RCC 7860 (cell line): ENCODE results near the gene SLC26A11.

Experiments used
- DNase-seq: peaks from one replicate; pipeline ENCODE4 v3.0.0-alpha.2; 2015; ENCODE audit warnings: low spot score
- FAIRE-seq: peaks from 2 replicates; lab custom pipeline; 2012; peaks lifted over from hg19 to GRCh38; lab: Jason Lieb, UNC

Gene SLC26A11

DNA sequence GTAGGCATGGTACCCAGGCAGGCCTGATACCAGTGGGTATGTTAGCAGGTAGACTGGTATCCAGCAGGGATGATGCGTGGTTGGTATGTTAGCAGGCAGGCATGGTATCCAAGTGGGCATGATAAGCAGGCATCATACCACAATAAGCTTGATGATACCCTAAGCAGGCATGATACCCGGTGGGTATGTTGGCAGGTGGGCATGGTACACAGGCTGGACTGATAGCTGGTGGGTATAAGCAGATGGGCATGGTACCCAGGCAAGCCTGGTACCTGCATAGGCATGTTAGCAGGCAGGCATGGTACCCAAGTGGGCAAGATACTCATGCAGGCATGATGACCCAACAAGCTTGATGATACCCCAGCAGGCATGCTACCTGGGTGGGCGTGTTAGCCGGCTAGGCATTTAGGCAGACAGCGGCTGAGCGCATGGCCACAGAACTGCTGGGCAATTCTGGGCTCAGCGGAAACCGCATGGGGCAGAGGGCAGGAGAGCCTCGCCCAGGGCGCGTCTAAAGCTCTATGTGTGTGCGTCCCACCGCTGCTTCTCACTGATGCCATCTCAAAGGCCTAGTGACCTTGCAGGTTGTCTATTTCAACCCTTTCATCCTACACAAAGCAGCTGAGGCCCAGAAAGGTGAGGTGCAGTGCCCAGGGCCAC is 2.4 kb upstream of the SLC26A11 start:
- DNase-seq (no peak), FAIRE-seq (no peak)

DNA sequence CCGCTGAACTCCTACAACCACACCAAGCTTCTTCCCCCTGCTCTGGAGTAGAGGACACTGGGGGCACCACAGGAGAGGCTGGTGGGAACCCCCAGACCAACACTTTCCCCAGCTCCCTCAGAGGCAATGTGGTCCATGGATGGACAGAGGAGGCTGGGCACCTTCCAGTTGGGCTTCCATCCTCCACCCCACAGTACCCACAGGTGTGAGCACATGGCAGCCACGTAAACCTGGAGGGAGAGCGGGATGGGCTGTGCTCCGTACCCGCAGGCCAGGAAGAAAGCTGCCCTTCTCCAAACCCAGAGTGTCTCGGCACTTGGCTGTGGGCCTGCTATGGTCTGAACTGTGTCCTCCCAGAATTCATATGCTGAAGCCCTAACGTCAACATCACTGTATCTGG is 1.8 kb upstream of the SLC26A11 start:
- DNase-seq (no peak), FAIRE-seq (no peak)

DNA sequence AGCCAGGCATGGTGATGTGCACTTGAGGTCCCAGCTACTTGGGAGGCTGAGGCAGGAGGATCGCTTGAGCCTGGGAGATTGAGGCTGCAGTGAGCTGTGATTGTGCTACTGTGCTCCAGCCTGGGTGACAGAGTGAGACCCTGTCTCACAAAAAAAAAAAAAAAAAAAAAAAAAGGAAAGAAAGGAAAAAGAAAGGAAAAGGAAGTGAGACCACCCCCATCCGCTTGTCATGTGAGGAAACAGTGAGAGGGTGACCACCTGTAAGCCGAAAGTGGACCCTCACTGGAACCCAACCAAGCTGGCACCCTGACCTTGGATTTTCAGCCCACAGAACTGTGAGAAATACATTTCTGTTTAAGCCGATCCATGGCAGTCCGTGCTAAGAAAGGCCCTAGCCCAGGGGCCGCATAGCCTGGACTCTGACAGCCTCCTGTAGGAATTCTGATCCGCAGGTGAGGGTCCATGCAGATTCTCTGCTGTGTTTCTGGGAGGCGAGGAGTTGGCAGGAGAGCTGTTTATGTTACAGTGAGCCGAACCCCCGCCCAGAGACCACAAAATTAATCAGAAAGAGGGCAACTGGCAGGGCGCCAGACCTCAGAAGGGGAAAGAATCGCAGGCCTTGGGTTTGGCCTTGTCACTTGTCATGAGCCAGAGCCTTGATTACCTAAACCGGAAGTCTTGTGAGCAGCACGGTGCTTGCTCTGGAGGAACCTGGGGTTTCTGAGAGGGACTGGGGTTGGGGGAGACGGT is 1.0 kb upstream of the SLC26A11 start:
- FAIRE-seq: peak; percentile 86
- DNase-seq: peak; percentile 88

DNA sequence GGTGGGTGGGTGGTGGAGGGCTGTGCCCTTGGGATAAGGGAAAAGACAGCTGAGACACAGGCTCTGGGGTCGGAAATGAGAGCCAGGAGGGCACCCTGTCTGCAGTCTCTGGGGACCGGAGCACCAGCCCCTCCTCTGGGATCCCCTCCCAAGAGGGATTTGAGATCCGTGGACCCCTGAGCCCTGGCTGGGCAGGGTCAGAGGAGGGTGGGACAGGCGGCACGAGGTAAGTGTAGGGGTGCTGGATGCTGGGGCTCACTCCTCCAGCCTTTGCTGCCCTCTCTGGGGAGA is 519 bp upstream of the SLC26A11 start:
- no peak for DNase-seq
- FAIRE-seq: no peak

DNA sequence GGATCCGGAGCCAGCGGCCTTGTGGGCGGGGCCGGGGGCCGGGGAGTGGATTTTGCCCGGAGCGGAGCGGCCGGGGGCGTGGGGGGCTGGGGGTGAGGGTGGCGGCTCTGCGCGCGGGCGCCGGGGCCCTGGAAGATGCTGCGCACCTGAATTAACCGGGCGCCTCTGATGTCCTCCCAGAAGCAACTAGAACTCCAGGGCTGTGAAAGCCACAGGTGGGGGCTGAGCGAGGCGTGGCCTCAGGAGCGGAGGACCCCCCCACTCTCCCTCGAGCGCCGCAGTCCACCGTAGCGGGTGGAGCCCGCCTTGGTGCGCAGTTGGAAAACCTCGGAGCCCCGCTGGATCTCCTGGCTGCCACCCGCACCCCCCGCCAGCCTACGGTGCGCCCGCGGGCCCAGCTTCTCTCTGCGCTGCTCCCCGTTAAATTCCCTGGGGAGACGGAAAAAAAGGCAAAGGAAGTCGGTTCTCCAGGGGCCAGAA is 549 bp downstream of the SLC26A11 start:
- FAIRE-seq: no peak

DNA sequence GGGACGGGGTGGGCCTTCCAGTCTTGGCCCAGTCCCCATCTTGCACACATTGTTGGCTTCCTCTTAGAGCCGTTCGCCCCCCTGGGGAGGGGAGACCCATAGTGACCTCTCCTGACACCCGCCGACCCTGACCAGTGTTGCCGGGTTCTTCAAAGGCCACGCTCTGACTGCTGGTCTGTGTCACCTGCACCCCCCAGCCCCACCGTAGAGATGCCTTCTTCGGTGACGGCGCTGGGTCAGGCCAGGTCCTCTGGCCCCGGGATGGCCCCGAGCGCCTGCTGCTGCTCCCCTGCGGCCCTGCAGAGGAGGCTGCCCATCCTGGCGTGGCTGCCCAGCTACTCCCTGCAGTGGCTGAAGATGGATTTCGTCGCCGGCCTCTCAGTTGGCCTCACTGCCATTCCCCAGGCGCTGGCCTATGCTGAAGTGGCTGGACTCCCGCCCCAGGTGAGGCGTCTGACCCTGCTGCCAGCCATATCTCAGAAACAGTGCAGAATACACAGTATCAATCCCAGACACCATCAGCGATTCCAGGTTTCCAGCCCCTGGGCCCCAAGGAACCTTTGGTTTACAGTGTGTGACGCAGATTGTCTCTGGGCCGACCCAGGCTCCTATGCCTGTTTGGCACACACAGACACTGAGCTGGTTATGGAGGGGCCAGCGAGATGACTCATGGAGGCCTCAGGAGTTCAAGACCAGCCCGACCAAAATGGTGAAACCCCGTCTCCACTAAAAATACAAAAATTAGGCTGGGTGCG is 1.3 kb downstream of the SLC26A11 start:
- no peak for FAIRE-seq
- DNase-seq: no peak

More for the DNA sequence above, 549 bp downstream of the SLC26A11 start:
- no peak for DNase-seq

DNA sequence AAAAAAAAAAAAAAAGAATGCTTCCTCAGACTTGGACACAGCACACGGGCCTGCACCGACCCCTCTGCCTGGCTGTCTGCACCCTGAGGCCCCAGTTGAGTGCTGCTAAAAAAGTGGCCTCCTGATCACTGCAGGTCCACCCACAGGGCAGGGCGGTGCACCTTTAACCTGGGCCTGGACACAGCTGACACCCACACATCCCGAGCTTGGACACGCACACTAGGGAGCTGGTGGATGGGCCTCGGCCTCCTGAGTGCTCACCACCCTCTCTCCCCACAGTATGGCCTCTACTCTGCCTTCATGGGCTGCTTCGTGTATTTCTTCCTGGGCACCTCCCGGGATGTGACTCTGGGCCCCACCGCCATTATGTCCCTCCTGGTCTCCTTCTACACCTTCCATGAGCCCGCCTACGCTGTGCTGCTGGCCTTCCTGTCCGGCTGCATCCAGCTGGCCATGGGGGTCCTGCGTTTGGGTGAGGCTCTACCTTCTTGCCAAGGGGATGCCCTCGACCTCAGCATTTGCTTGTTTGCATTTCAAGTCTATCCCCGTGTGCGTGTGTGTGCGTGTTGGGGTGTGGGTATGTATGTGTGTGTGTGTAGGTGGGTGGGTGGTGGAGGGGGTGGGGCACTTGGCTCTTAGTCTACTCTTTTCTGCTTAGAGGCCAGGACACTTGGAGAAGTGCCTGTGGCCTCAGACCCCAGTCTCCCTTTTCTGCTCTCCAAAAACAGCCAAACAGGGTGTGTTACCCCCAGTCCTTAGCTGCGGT is 2.3 kb downstream of the SLC26A11 start:
- DNase-seq: no peak
- FAIRE-seq: no peak

DNA sequence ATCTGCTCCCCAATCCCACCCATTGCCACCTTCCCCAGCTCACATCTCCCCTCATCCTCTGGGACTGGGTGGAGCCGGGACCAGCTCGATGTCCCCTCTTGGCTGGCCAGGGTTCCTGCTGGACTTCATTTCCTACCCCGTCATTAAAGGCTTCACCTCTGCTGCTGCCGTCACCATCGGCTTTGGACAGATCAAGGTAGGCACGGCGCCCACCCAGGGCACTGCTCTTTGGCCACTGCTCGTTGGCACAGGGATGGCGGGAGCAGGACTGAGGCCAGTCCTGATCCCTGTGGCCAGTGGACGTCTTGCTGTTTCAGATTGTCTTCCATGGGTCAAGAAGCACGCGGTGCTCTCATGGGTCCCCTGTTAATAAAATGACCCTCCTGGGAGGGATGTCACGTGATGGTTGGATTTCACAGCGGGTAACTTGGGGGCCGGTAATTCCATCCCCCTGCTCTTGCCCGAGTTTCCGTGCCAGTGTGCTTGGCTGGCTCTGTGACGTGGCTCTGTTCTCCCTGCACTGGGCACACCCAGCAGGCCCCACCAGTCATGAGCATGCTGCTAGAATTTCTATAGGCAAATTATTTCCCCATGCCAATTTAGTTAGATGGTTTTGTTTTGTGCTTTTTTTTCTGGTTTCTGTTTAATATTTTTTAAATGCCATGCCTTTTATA is 3.1 kb downstream of the SLC26A11 start:
- no peak for FAIRE-seq
- DNase-seq: no peak

DNA sequence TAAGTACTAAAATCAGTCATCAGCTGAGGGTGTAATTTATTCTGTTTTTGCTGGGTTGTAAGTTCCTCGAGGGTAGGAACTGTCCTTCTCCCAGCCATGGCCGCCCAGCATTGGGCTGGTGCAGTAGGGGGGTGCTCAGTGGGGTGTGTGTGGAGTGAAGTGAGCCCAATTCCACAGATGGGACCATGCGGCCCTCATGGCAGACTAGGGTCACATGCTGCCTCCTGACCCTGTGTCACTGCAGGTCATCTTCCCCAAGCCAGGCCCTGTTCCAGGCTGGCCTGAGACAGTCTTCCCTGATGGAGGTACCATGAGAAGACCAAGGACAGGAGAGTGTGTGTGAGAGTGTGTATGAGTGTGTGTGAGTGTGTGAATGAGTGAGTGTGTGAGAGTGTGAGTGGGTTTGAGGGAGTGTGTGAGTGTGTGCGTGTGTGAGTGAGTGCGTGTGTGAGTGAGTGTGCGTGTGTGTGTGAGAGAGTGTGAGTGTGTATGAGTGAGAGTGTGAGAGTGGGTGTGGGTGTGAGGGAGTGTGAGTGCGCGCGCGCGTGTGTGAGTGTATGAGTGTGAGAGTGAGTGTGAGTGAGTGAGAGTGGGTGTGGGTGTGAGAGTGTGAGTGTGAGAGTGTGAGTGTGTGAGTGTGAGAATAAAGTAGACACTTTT is 3.7 kb downstream of the SLC26A11 start:
- DNase-seq (no peak), FAIRE-seq (no peak)

DNA sequence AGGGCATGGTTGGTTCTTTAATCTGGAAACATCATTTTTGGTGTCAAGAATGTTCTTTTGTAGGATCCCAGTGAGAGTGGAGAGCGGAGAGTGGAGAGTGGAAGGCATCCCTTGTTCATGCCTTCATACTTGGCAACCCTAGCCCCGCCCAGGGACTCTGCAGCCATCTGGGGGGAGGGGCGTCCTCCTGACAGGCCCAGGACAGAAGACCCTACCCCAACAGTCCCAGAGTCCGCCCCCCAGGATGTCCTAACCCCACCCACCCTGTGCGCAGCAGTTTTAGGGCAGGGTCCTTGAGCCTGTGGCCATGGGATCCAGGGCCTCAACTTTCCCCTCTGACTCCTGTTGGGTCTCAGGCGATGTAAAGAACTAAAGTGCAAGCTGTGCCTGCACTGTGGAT is 4.5 kb downstream of the SLC26A11 start:
- no peak for DNase-seq
- no peak for FAIRE-seq

DNA sequence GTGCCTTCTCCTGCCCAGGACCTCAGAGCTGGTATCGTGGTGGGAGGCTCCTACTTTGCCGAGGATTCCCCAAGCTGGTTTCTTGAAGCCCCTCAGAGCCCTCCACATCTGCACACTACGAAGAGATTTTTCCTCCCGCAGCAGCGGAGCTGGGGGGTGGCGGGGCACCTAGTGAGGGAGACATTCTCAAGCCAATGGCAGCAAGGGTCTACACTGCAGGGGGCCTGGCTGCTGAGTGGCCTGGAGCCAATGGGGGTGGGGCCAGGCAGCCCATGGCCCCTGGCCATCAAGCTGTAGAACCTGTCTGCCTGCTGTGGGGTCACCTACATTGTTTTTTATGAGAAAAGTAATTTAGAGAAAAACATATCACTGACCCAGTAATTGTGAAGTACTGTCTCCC is 5.0 kb downstream of the SLC26A11 start:
- FAIRE-seq (no peak), DNase-seq (no peak)

DNA sequence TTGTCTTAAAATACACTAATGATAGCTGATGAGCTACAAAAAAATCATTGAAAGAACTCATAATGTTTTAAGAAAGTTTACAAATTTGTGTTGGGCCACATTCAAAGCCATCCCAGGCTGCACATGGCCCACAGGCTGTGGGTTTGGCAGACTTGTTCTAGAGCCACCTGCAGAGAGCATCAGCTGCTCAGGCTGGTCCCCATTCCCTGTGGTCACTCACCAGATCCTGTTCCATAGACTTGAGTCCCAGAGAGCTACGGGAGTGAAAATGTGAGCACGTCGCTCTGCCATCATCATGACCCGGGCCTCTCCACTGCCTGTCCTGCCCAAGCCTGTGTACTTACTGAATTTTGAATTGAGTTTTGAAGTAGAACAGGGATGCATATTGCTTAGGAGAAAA is 6.9 kb downstream of the SLC26A11 start:
- FAIRE-seq (no peak), DNase-seq (no peak)

DNA sequence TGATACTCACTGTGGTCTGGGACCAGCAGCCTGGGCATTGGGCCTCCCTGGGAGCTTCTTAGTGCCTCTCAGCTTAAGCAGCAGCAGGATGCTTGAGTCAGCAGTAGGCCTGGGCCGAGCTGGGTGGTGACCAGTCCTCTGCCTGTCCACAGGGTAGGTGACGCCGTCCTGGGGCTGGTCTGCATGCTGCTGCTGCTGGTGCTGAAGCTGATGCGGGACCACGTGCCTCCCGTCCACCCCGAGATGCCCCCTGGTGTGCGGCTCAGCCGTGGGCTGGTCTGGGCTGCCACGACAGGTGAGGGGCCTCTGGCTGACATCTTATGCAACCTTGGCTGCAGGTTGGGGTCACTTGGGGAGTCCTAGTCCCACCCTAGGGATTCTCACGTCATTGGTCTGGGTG is 7.4 kb downstream of the SLC26A11 start:
- DNase-seq (no peak), FAIRE-seq (no peak)

DNA sequence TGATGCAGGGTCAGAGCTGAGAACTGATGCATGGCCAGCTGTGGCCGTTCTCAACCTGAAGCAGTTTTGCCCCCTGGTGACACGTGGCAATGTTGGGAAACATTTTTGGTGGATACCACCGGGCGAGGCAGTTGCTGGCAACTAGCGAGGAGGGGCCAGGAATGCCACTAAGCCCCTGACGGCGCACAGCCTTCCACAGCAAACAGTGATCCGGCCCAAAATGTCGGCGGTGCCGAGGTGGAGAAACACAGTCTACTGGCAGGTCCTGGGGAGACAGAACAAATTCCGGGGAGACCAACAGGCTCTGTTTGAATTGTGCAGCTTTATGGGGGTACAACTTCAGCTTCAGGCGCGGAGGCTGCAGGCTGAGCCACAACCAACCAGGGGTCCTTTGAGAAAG is 8.2 kb downstream of the SLC26A11 start:
- DNase-seq (no peak), FAIRE-seq (no peak)

DNA sequence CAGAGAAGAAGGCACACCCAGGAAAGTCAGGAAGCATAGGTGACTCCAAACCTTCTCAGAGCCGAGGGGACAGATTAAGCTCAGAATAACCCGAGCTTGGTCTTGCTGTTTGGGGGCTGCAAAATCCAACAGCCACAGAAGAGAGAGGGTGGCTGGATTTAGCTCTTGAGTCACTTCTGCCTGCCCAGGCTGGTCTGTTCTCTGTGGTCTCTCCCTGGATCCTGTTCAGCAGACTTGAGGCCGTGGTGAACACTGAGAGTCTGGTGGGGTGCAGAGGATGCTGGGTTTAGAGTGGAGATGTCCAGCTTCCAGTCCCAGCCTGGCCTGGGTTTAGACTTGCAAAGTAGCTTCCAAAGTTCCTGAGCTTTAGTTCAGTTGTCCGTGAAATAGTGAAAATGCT is 8.8 kb downstream of the SLC26A11 start:
- no peak for FAIRE-seq
- DNase-seq: no peak

DNA sequence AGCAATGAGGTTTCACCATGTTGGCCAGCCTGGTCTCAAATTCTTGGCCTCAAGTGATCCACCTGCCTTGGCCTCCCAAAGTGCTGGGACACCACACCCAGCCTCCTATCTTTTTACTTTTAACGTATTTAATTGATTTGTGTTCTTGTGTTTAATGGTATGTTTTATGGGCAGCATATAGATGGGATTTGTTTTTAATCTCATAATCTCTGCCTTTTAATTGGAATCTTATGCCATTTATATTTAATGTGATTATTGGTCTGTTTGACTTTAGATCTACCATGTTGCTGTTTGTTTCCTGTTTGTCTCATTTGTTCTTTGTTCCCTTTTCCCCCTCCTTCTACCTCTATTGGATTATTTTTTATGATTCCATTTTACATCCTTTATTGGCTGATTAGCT is 12.2 kb downstream of the SLC26A11 start:
- no peak for DNase-seq
- no peak for FAIRE-seq

DNA sequence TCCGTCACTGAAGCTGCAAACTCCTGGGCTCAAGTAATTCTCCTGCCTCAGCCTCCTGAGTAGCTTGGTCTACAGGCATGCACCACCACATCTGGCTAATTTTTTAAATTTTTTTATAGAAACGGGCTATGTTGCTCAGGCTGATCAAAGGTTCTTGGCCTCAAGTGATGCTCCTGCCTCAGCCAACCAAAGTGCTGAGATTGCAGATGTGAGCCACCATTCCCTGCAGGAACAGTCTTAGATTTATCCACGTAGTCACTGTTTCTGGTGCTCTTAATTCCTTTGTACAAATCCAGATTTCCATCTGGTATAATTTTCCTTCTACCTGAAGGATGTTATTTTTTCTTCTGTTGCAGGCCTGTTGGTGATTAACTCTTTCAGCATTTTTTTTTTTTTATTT is 13.0 kb downstream of the SLC26A11 start:
- FAIRE-seq (no peak), DNase-seq (no peak)

DNA sequence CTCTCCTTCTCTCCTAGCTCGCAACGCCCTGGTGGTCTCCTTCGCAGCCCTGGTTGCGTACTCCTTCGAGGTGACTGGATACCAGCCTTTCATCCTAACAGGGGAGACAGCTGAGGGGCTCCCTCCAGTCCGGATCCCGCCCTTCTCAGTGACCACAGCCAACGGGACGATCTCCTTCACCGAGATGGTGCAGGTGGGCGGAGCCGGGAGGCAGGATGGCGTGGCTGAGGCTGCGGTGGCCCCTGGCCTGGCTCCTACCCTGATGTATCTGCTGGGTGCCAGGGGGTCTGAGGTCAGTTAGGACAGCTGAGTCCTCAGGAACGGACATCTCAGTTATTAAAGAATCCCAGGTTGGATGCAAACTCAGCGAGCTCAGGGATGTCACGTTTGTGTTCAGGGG is 16.7 kb downstream of the SLC26A11 start:
- FAIRE-seq: no peak
- DNase-seq: no peak

DNA sequence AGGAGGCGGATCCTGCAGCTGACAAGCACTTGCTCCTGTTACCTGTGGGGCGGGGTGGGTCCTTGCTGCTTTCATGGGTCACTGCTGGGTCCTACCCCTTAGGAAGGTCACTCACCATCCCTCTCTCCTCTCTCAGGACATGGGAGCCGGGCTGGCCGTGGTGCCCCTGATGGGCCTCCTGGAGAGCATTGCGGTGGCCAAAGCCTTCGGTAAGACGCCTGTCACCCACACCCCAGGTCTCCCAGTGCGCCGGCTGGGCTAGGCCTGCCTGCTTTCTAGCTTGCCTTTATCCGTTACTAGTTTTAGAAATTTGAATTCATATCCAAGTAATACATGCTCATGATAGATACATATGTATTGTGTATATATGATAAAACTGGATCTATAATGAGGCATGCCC is 17.2 kb downstream of the SLC26A11 start:
- no peak for FAIRE-seq
- no peak for DNase-seq

DNA sequence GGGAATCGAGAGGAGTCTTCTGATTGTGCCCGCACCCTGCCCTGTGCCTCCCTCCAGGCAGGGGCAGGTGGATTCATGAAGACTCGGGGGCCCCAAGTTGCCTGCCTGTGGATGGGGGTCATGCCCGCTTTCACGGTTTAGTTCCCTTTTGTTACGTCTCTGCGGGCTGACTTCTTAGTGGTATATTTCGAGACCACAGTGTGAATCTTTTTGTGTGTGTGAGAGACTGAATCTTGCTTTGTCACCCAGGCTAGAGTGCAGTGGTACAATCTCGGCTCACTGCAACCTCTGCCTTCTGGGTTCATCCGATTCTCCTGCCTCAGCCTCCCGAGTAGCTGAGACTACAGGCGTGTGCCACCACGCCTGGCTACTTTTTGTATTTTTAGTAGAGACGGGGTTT is 22.3 kb downstream of the SLC26A11 start:
- no peak for DNase-seq
- no peak for FAIRE-seq
